ENCODE data around the gene NGF. TPM values are rescaled to one million over a fixed set of nuclear protein-coding genes. Genes with fewer than 3 reads are reported as not detected.

Gene NGF
- total RNA-seq, 2 donors from 2014 or later: 5.1 to 12.0 TPM

- Histone ChIP-seq H3K27me3 (no peaks in the 10 kb centered on the region), H3K36me3 (no peaks in the 10 kb centered on the region), H3K4me1 (peaks cover 0 to 28% of the 10 kb centered on the region in 2 donors), H3K27ac (no peak overlapping the region), H3K4me3 (no peak overlapping the region), H3K9me3 (no peaks in the 10 kb centered on the region)
- TF ChIP-seq CTCF (IDR thresholded peaks at IDR 0.05): no peak
- DNase-seq (ENCODE audit: low spot score): no peak
These were observed 3.9 kb upstream of the NGF start for GRCh38 chr1:115341948-115342347.

GRCh38 chr1:115340879-115341278 is 2.8 kb upstream of the NGF start:
- Histone ChIP-seq H3K4me3 (no peak overlapping the region), H3K36me3 (no peaks in the 10 kb centered on the region), H3K27me3 (no peaks in the 10 kb centered on the region), H3K27ac (peak overlapping the region; percentile 32 to 33), H3K9me3 (no peaks in the 10 kb centered on the region), H3K4me1 (peaks cover 0 to 31% of the 10 kb centered on the region in 2 donors)
- no peak for DNase-seq (ENCODE audit: low spot score)
- TF ChIP-seq CTCF (IDR thresholded peaks at IDR 0.05): no peak

- DNase-seq (ENCODE audit: low spot score): no peak
- peaks cover 0 to 43% of the 10 kb centered on the region in 2 donors for H3K4me1 ChIP-seq
These were observed 390 bp upstream of the NGF start for GRCh38 chr1:115338457-115338820.

GRCh38 chr1:115337276-115337632 is 795 bp downstream of the NGF start:
- Histone ChIP-seq H3K4me1 (peaks cover 0 to 51% of the 10 kb centered on the region in 2 donors), H3K27me3 (no peaks in the 10 kb centered on the region), H3K4me3 (peak overlapping the region; percentile 55 to 68), H3K27ac (peak overlapping the region; percentile 76 to 85), H3K36me3 (no peaks in the 10 kb centered on the region), H3K9me3 (no peaks in the 10 kb centered on the region)
- TF ChIP-seq CTCF (IDR thresholded peaks at IDR 0.05): no peak
- DNase-seq (ENCODE audit: low spot score): no peak

More at GRCh38 chr1:115338457-115338820, 390 bp upstream of the NGF start:
- Histone ChIP-seq H3K4me3 (peak overlapping the region; percentile 55 to 68), H3K27me3 (no peaks in the 10 kb centered on the region), H3K27ac (peak overlapping the region; percentile 76 to 85), H3K36me3 (no peaks in the 10 kb centered on the region), H3K9me3 (no peaks in the 10 kb centered on the region)
- TF ChIP-seq CTCF (IDR thresholded peaks at IDR 0.05): no peak

GRCh38 chr1:115336741-115337140 is 1.3 kb downstream of the NGF start:
- no peak for TF ChIP-seq CTCF (IDR thresholded peaks at IDR 0.05)
- H3K9me3 ChIP-seq: no peaks in the 10 kb centered on the region
- DNase-seq (ENCODE audit: low spot score): no peak
- H3K4me3 ChIP-seq: peak overlapping the region; percentile 55 to 68
- H3K36me3 ChIP-seq: no peaks in the 10 kb centered on the region
- no peaks in the 10 kb centered on the region for H3K27me3 ChIP-seq
- peak overlapping the region; percentile 76 to 85 for H3K27ac ChIP-seq
- peaks cover 0 to 53% of the 10 kb centered on the region in 2 donors for H3K4me1 ChIP-seq

Data from right atrium auricular region (tissue), 2 donors.